Hematopoietic multipotent progenitor cell treated with erythropoietin and hydrocortisone succinate and interleukin-3 and kit ligand, for 4 days (in vitro differentiated cells): ENCODE measurements around the gene ING1.
"Not testable (repeated sequence)": the region's sequence is repeated elsewhere in the genome, so short reads cannot be mapped to it uniquely, and the experiment has no call there.

Source experiments
- DNase-seq: peaks from one replicate; pipeline ENCODE4 v3.0.0-alpha.2; 2015

Gene ING1, protein sequence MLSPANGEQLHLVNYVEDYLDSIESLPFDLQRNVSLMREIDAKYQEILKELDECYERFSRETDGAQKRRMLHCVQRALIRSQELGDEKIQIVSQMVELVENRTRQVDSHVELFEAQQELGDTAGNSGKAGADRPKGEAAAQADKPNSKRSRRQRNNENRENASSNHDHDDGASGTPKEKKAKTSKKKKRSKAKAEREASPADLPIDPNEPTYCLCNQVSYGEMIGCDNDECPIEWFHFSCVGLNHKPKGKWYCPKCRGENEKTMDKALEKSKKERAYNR

DNA sequence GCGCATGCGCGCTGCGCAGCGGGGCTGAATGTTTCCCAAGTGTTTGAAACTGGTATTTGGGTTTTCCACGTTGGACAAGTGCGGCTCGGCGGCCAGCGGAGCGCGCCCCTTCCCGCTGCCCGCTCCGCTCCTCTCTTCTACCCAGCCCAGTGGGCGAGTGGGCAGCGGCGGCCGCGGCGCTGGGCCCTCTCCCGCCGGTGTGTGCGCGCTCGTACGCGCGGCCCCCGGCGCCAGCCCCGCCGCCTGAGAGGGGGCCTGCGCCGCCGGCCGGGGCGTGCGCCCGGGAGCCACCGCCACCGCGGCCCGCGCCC lies at the start of gene ING1:
TSS of gene ING1 (plus strand) at position 59 of the 311 bp plus-strand sequence. CDS start 450 bp downstream, outside the sequence.
- no peak for DNase-seq

DNA sequence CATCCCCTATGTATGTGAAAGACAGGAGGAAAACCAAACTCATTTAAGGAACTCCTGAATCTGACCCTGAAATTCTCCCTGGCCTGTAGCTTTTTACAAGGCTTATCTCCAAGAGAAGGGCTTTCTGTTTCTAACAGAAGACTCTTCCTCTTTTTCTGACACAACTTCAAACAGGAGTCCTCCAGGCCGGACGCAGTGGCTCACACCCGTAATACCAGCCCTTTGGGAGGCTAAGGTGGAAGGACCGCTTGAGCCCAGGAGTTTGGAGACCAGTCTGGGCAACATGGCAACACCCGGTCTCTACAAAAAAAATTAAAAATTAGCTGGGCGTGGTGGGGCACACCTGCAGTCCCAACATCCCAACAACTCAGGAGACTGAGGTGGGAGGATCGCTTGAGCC lies 49.5 kb upstream of the ING1 start:
- DNase-seq: no peak

DNA sequence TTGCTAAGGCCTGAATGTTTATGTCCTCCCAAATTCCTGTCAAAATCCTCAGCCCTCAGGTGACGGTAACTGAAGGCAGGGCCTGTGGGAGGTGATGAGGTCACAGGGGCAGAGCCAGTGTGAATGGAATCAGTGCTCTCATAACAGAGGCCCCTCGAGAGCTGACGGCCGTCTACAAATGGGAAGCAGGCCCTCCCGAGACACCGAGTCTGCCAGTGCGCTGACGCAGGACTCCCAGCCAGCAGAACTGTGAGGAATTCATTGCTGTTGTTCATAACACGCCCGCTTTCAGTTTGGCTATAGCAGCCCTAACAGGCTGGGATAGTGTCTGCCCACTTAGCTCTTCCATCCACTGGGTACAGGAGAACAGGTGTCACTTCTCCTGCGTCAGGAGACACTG lies 48.8 kb upstream of the ING1 start:
- DNase-seq: no peak

DNA sequence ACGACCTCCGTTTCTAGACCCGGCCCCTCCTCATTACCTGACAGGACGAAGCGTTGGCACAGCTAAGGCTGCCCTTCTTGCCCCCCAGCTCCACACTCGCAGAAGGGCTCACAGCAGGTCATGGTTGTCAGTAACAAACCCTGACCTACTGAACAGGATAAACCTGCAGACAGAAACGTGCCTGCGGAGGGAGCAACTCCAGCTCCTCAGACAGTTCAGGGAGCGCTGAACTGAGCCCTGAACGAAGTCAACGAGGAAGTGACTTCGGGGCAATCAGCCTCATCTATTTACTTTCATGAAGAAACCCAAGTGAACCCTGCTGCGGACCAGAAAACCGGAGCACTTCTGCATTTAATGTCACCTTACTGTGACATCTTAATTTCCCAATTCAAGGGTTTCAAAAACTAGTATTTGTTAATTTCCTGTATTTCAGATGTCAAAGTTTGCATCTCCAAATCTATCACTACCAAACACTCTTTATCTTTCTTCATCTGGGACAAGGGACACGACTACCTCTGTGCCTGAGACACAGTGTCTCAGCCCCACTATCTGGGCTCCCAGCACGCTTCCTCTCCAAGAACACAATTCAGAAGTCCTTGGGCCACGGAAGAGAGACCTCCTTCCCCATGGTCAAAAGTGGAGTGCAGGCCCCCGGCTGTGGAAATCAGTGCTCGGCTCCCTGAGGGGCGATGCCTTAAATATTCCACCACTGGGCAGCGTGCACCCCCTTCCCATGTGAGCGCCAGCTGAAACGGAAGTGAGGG lies 47.8 kb upstream of the ING1 start:
- DNase-seq: peak; percentile 70

DNA sequence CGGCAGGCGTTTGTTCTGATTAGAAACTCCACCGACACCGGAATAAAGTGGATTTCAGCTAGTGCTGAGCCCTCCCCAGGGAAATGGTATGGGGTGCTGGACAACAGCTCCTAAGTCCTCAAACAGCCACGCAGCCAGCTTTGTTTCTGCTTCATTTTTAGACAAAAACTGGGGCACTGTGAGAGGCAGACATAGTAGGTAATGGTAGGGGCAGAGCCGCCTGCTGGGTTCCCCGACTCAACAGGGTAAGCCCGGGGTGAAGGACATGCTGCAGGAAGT lies 47.3 kb upstream of the ING1 start:
- no peak for DNase-seq

DNA sequence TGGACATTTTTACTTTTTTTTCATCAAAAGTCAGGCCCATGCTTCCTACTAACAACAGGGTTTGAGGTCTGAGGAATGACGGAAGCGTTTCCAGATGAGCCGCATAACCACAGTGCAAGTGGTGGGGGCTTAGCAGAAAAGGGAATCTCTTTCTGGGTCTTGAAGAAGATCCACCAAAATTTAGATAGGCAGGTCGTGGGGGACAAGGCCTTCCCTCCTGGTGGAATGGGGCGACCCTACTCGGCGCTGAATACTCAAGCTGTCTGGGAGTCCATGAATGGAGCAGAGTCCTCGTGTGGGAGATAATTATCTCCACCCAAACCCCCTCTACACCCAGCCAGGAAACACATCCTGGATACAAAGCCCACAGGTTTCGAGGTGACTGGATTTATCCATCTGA lies 44.5 kb upstream of the ING1 start:
- no peak for DNase-seq

DNA sequence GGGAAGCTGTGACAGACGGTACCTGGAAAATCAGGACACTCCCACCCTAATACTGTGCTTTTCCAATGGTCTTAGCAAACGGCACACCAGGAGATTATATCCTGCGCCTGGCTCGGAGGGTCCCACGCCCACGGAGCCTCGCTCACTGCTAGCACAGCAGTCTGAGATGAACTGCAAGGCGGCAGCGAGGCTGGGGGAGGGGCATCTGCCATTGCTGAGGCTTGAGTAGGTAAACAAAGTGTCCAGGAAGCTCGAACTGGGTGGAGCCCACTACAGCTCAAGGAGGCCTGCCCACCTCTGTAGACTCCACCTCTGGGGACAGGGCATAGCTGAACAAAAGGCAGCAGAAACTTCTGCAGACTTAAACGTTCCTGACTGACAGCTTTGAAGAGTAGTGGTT lies 43.7 kb upstream of the ING1 start:
- DNase-seq: not testable (repeated sequence)

DNA sequence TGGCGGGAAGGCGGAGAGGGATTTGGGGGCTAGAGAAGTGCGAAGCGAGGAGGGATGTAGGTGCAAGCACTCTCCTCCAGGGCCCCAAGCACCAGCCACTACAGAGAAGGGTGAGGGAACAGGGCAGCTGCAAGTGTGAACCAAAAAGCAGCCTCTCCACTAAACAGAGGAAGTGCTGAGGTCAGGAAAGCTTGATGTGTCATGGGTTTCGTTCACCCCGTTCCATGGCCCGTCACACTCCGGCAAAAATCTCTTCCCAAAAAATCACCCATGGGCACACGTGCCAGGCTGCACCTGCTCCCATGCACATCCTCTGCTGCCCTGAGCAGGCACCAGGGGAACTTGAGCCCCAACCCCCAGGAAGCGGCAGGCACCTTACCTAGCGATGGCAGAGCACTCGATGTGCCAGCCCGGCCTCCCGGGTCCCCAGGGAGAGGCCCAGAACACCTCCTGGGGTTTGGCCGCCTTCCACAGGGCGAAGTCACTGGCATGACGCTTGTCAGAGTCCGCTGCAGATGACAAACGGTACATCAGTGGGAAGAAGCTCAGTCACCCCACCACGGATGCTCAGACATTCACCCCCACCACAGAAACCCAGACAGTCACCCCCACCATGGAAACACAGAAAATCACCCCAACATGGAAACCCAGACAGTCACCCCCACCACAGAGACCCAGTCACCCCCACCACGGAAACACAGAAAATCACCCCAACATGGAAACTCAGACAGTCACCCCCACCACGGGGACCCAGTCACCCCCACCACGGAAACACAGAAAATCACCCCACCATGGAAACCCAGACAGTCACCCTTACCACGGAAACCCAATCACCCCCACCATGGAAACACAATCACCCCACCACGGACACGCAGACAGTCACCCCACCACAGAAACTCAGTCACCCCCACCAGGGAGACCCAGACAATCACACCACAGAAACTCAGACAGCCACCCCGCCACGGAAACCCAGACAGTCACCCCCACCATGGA lies 36.6 kb upstream of the ING1 start:
- no peak for DNase-seq

DNA sequence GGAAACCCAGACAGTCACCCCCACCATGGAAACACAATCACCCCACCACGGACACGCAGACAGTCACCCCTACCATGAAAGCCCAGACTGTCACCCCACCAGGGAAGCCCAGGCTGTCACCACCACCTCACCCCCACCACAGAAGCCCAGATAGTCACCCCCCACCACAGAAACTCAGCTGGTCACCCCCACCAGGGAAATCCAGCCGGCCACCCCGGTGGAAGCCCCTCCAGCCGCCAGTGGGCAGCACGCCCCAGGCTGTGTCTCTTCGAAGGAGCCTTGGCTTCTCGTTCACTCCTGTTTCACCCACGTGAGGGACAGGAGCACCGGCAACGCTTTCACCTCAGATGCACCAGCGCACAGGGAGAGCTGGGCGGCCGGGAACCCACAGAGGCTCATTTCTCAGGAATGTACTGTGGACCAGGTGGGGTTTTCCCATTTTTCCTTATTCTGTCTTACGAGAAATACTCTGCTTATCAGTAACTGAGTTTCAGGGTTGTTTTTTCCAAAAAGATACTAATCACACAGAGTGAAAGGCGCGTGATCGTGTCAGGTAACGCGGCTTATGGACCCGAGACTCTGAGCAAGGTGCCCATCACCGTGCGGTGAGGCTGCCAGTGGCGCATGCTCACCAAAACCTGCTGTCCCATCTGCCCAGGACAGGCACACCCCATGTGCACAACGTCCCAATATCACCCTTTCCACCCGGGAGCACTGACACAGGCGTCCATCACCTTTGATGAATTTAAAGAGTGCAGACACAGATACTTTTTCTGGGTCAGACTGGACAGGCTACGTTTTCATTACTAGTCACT lies 35.6 kb upstream of the ING1 start:
- DNase-seq: no peak

DNA sequence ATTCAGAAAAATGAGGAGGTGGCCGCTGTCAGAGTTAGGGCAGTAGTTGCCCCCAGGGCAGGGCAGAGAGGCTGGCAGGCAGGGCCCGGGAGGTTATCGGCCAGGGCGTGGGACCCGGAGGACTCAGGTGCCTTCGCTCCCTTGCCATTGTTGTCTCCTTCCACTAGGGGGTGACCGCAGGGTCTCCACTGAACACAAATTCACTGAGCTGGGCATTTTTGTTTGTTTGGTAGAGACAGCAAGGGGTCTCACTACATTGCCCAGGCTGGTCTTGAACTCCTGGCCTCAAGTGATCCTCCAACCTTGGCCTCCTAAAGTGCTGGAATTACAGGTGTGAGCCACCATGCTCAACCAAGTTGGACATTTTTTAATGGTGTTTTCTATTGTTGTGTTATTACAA lies 32.6 kb upstream of the ING1 start:
- peak; percentile 61 for DNase-seq

DNA sequence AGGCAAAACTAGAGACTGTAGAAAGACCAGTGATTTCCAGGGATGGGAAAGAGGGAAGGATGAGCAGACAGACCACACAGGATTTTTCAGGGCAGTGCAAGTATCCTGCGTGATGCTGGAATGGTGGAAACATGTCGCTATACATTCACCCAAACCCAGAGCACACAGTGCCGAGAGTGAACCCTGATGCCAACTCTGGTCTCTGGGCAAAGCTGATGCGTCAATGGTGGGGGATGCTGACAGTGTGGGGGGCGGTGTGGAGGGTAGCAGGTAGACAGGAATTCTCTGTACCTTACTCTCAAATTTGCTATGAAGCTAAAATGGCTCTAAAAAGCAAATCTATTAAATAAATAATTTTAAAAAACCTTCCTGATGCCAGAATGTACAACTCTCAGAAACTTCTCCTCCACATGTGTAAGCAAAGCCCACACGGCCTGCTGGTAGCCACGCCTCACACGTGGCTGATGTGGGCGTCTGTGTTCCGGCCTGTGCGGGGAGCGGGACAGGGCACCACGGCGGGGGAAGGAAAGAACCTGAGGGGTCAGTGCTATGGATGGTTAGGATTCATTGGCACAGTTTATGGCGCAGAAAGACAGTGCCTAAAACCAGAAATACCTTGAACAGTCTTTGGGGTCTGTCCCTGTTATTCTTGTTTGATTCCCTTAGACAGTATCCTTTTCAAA lies 31.5 kb upstream of the ING1 start:
- DNase-seq: no peak

DNA sequence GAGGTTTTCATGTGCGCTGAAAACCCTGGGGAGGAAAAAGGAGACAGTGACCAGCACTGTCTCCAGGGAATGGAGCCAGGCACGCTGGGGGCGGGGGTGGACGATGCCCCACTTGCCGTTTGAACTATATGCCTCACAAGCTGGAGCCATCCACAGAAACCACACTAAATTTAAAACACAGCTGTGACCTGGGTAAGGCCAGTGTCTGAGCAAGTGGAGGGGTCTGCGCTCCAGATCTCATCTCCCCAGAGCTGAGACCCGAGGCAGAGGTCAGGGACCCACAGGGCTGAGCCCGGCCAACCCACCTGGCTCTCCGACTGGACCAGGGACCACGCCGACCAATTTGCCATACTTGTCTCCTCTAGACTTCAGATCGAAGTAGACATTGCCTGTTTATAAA lies 30.8 kb upstream of the ING1 start:
- no peak for DNase-seq

DNA sequence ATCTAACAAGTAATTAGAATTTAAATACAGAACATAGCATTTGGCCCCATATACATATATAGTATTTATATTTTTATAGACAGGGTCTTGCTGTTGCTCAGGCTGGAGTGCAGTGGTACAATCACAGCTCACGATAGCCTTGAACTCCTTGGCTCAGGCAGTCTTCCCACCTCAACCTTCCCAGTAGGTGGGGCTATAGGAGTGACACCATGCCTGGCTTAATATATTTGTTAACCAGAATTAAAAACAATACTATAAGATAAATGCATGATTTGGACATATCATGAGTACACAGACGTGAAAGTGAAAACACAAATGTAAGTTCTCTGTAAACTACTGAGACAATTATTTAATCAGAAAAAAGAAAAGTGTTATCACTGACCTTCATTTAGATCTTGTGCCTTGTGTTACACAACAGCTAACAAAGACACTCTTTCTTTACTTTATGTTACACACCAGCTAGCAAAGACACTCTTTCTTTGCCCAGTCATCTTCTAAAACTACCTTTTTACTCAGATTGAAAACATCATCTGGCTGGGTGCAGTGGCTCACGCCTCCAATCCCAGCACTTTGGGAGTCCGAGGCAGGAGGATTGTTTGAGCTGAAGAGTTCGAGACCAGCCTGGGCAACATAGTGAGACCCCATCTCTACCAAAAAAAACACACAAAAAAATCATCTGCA lies 30.2 kb upstream of the ING1 start:
- DNase-seq: peak; percentile 45

DNA sequence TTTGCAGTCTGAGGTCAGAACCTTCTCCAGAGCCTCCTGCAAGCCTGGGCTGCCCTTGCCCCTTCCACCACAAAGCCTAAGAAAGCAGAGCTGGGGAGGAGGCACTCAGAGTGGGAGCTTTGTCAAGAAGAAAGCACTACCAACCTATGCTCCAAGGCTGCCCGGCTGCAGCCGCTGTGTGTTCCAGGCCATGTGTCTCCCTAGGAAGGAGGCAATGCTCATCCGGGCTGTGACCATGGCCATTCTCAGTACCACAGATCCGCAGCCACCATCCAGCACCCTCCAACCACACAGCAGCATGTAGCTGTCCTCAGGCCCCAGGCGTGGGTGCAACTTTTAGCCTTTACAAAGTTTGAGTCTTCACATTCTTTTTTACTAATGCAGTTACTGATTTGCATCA lies 29.6 kb upstream of the ING1 start:
- no peak for DNase-seq

DNA sequence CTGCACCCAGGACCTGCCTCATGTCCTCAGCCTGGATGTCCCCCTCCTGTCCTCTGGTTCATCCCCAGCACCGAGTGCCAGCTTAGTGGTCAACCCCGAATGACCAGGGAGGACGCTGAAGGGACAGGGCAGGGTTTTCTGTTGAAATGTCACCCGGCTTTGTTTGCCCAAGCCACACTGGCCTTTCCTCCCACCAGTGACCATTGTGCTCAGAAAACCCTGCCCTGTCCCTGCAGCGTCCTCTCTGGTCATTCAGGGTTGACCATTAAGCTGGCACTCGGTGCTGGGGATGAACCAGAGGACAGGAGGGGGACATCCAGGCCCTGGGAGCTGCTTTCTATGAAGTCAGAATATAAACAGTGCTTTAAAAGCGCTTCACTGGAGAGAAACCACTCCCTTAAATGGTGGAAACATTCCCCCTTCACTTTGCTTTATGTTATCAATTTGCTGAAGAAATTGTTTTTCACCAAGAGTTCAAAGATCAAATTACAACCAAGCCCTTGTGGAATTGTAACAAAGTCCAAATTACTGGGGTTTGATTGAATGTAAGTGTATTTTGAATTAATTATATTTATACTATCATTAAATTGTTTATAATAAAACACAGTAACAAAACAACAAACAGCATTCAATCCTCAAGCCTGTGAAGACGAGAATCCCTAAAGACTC lies 29.0 kb upstream of the ING1 start:
- DNase-seq: no peak

DNA sequence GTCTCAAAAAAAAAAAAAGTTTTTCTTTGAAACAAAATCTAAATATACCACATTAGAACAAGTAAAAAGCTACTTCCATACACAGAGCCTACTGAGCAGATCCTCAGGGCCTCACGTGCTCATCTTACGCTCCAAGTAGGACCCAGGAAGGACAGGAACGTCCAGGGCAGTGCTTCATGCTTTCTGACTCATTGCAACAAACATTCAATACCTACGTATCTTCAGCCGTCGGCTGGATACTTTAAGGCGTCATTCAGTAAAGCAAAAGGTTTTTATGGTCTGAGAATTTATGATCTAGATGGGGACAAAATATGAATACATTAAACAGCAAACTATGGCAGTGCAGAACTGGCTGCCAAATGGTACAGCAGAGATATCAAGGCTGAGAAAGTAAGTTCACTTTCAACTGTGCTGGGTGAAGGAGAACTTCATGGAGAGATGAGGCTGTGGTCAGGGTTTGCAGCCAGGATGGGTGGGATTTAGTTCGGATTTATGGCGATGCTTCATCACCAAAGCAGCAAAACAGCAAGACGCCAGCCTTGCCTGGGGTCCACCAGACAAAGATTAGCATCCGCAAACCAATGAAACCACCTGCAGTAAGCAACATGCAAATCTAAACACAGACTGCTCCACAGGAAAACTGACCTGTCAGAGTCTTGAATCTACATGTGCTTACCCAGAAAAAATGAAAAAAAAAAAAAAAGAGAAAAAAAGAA lies 28.0 kb upstream of the ING1 start:
- DNase-seq: no peak

DNA sequence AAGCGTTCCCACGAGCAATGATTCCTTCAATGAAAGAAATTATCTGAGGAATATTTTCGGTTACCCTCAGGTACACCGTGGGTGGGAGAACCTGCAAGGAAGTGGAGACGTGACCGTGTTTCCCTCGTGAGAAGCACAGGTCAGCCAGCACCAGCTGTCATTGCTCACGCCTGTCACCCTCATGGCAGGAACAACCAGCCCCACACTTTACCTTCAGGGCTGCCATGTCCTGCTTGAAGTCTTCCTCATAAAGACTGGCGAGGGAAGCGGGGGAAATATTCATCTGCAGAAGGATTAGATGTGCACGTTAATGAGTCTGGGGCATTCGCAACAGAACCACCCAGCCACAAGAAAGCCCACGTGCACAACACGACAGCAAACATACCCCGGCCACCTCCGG lies 25.8 kb upstream of the ING1 start:
- no peak for DNase-seq

DNA sequence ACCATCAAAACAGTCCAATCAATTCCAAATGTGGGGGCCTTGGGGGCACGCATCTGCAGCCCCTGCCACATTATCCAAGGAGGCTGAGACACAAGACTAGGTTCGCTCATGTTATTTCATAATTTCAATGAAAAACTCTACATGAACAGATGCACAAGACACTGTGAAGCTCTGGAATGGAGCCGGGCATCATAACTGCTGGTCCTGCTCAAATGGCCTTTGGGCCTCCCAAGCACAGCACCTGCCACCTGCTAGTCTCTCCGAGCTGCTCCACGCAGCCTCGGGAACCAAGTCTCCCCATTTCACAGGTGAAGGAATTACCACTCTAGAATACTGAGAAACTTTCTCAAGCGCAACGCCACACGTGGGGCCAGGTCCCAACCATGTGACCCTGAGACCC lies 24.5 kb upstream of the ING1 start:
- DNase-seq: no peak

DNA sequence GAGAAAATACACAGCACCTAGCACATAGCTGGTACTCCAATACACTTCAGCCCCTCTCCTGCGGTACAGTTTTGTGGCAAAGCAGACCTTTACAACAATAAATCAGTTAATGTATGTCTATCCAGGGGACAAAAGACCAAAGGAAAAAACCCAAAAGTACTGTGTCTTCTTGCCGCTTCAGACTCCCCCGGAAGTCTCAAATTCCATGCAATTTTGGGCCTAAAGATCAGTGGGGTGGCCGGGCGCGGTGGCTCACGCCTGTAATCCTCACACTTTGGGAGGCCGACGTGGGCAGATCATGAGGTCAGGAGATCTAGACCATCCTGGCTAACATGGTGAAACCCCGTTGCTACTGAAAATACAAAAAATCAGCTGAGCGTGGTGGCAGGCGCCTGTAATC lies 23.8 kb upstream of the ING1 start:
- no peak for DNase-seq

DNA sequence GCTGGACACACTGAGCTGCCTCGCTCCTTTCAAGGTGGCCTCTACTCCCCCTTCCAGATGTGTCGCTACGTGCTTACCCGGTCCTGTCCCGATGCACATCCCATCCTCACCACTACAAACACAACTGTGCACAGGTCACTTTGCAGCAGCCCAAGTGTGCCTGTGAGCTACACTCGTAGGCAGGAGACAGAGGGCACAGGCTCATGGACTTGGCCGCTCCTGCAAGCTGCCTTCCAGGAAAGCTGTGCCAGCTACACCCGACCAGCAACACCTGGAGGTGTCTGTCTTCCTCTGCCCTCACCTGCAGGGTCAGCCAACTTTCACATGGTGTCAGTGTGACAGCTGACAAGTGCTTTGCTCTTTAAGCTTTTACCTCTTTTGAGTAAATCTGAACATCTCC lies 23.0 kb upstream of the ING1 start:
- no peak for DNase-seq

DNA sequence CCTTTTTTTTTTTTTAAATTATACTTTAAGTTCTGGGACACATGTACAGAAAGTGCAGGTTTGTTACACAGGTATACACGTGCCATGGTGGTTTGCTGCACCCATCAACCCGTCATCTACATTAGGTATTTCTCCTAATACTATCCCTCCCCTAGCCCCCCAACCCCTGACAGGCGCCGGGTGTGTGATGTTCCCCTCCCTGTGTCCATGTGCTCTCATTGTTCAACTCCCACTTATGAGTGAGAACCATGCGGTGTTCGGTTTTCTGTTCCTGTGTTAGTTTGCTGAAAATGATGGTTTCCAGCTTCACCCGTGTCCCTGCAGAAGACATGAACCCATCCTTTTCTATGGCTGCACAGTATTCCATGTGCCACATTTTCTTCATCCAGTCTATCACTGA lies 17.7 kb upstream of the ING1 start:
- DNase-seq: not testable (repeated sequence)
